ENCODE measurements around the gene PGGHG.
A peak's percentile ranks its signal among the peaks of the same experiment; 100 is the strongest.

Gene PGGHG

DNA sequence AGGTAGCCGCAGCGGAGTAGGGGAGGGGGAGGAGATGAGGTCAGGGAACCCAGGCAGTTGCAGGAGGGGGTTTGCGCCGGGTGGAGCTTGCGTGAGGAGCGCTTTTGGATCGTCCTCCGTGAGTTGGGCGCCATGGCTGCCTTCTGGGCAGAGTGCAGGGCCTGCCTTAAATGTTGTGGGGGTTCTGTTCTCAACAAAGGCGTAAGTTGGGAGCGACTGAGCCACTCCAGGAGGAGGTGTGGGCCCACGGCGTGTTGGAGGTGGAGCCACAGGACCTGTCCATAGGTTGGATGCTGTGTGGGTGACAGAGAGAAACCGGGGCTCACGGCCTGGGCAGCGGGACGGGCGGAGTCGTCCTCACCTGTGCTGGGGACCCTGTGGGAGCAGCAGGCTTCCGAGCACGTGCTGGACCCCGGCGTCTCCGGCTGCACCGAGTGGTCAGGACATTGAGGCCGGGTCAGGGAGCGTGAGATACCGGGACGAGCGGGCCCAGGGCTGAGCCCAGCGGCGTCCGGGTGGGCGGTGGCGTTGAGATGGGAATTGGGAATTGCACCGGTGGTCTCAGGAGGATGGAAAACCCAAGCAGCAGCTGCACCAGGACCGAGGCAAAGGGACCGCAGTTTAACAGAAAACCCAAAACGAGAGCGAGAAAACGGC, 977 bp upstream of the PGGHG start:
- H3K27ac ChIP-seq, result peak overlapping the region; percentile 20
- TF ChIP-seq ZFX (IDR thresholded peaks at IDR 0.05; ENCODE audit: borderline replicate concordance), result no peak
- TF ChIP-seq, protein P1, sequence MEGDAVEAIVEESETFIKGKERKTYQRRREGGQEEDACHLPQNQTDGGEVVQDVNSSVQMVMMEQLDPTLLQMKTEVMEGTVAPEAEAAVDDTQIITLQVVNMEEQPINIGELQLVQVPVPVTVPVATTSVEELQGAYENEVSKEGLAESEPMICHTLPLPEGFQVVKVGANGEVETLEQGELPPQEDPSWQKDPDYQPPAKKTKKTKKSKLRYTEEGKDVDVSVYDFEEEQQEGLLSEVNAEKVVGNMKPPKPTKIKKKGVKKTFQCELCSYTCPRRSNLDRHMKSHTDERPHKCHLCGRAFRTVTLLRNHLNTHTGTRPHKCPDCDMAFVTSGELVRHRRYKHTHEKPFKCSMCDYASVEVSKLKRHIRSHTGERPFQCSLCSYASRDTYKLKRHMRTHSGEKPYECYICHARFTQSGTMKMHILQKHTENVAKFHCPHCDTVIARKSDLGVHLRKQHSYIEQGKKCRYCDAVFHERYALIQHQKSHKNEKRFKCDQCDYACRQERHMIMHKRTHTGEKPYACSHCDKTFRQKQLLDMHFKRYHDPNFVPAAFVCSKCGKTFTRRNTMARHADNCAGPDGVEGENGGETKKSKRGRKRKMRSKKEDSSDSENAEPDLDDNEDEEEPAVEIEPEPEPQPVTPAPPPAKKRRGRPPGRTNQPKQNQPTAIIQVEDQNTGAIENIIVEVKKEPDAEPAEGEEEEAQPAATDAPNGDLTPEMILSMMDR (IDR thresholded peaks at IDR 0.05), result no peak

DNA sequence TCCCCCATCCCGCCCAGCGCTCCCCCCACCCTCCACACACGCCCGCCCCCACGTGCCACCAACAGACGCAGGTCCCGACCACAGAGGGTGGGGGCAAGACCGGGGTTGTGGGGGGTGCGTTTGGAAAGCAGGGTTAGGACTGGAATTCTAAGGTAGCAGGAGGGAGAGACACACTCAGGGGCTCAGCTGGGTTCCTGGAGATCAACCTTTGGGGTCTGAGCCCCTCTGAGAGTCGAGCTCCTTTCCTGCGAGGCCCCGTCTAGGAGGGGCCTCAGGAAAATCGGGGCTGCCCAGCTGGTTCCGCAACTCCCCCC, 429 bp downstream of the PGGHG start:
- H3K27ac ChIP-seq, result 0 out of 2 replicates have a peak overlapping the region, but pooled peaks have one; percentile 20
- no peak for TF ChIP-seq ZFX (IDR thresholded peaks at IDR 0.05; ENCODE audit: borderline replicate concordance)
- TF ChIP-seq, protein P1 (IDR thresholded peaks at IDR 0.05), result no peak

DNA sequence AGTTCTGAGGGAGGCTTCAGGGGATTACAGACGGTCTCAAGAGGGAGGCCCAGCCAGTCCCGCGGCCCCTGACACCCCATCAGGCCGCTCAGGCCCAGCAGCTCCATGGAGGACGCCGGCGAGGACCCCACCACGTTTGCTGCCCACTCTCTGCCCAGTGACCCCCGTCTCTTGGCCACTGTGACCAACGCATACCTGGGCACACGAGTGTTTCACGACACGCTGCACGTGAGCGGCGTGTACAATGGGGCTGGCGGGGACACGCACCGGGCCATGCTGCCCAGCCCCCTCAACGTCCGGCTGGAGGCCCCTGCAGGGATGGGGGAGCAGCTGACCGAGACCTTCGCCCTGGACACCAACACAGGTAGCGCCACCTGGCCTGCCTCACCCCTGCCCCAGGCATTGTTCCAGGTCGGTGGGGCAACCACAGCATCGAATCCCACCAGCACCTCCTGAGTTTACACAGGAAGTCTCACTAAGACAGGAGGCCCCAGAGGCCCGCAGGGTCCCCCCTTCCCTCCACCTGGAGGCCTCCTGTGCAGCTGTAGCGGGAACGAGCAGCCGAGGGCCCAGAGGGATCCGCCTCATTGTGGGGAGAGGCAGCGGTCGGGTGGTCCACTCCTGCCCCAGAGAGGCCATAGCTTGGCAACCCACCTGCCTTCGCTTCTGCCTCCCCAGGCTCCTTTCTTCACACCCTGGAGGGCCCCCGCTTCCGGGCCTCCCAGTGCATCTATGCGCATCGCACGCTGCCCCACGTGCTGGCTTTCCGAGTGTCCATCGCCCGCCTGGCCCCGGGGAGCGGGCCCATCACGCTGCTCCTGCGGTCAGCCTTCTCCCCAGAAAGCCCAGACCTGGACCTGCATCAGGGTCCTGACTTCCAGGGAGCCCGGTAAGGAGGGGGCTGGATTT, 1.0 kb downstream of the PGGHG start:
- no peak for TF ChIP-seq ZFX (IDR thresholded peaks at IDR 0.05; ENCODE audit: borderline replicate concordance)
- TF ChIP-seq, protein P1 (IDR thresholded peaks at IDR 0.05), result no peak
- no peak overlapping the region for H3K27ac ChIP-seq

DNA sequence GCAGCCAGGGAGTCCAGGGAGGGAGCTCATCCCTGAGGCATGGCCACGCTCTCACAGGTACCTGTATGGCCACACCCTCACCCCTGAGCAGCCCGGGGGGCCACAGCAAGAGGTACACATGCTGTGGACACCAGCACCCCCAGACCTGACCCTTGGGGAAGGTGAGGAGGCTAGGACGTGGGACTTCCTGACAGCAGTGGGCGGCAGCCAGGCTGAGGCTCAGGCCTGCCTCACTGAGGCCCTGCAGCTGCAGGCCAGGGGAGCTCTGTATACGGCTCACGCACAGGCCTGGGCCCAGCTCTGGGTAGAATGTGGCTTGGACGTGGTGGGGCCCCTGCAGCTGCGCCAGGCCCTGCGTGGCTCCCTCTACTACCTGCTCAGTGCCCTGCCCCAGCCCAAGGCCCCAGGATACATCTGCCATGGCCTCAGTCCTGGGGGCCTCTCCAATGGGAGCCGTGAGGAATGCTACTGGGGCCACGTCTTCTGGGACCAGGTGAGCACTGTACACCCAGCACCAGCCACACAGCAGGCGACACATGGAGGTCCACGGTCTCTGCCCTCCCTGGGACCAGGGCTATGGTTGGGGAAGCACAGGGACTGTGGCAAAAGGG, 1.8 kb downstream of the PGGHG start:
- H3K27ac ChIP-seq, result no peak overlapping the region

DNA sequence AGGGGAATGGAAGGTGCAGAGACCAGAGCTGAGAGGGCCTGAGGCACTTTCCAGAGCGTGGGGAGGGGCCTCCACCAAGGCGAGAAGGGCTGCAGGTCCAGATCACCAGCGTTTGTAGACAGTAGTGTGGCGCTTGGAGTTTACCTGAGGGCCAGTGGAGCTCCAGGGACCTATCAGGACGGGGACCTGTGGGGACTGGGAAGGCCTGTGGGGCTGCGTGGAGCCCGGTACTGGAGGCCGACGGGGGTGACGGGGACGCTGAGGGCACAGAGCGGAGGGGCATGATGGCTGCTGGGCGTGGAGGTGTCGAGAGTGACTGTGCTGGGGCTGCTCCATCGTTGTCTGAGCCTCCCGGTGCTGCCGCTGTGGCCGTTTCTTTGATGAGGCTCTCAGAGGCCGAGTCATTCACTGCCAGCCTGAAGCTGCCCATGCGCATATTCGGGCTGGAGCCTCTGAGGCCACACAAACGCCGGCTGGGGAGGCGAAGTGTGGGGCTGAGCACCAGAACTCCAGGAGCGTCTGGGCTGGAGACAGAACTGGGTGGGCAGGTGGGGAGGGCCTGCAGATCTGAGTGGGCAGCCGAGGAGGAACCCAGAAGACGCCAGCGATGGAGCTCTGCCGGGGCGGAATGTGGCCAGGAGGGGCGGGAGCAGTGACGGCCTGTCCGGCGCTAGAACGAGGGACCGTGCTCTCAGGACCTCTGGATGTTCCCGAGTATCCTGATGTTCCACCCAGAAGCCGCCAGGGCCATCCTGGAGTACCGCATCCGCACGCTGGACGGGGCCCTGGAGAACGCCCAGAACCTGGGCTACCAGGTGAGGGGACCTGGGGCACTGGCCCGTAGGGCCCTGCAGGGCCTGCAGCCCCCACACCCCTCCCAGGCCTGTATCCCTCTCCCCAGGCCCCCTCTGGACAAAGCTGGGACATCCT, 2.6 kb downstream of the PGGHG start:
- H3K27ac ChIP-seq, result no peak overlapping the region
- TF ChIP-seq, protein P1 (IDR thresholded peaks at IDR 0.05), result no peak
- TF ChIP-seq ZFX (IDR thresholded peaks at IDR 0.05; ENCODE audit: borderline replicate concordance), result no peak

More for the DNA sequence above, 1.8 kb downstream of the PGGHG start:
- TF ChIP-seq ZFX (IDR thresholded peaks at IDR 0.05; ENCODE audit: borderline replicate concordance), result no peak
- TF ChIP-seq, protein P1 (IDR thresholded peaks at IDR 0.05), result no peak

DNA sequence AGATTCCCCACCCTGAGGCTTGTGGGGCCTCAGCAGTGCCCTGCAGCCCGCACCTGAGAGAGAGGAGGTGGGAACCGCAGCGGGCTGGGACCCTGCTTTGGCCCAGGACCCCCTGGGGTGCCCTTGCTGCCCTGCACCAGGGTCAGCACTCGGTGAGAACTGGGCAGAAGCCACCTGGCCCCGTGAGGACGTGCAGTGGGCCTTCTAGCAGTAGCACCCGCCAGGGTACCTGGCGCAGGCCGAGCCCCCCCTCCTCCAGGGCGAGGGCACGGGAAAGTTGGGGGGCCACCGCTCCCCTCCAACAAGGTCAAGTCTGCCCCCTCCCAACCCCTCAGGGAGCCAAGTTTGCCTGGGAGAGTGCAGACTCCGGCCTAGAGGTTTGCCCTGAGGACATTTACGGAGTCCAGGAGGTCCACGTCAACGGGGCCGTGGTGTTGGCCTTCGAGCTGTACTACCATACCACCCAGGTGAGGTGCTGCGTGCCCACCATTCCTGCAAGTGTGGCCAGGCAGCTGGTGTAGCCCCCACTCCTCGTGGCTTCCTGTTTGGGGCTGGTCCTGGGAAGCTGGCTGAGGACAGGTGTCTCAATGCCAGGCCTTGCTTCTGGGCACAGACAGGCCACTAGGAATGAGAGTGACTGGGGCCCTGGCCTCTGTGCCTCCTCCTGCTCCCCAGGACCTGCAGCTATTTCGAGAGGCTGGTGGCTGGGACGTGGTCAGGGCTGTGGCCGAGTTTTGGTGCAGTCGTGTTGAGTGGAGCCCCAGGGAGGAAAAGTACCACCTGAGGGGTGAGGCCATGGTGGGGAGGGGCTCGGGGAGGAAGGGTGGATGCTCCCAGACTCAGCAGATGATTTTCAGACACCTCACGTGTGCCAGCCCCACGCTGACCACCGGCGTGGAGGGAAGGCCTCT, 3.5 kb downstream of the PGGHG start:
- TF ChIP-seq ZFX (IDR thresholded peaks at IDR 0.05; ENCODE audit: borderline replicate concordance), result no peak

More for the DNA sequence above, 3.5 kb downstream of the PGGHG start:
- H3K27ac ChIP-seq, result no peak overlapping the region

Measured in 22Rv1 (cell line).